GM21786 (cell line): ENCODE results near the gene CD248.
A peak's percentile ranks its signal among the peaks of the same experiment; 100 is the strongest.

ENCODE experiments used
- ATAC-seq: cut with Tn5 transposase; IDR thresholded peaks from one replicate; pipeline ENCODE4 v1.9.1; 2021; ENCODE audit not compliant: unreplicated experiment

Gene CD248

GRCh38 chr11:66341502-66342126 is 24.8 kb upstream of the CD248 start:
- ATAC-seq: no peak

GRCh38 chr11:66340596-66341501 is 24.0 kb upstream of the CD248 start:
- no peak for ATAC-seq

GRCh38 chr11:66339686-66340483 is 23.0 kb upstream of the CD248 start:
- ATAC-seq: no peak

GRCh38 chr11:66339162-66339675 is 22.4 kb upstream of the CD248 start:
- no peak for ATAC-seq

GRCh38 chr11:66338276-66339161 is 21.7 kb upstream of the CD248 start:
- ATAC-seq: no peak

GRCh38 chr11:66337103-66337899 is 20.5 kb upstream of the CD248 start:
- ATAC-seq: no peak

- ATAC-seq: peak; percentile 78
Observed at GRCh38 chr11:66336234-66337102, 19.6 kb upstream of the CD248 start, which contains the start of gene RIN1. Gene RIN1 (minus strand): TSS chr11:66336434. CDS start chr11:66336402, 32 bp downstream.

- ATAC-seq: no peak
Observed at GRCh38 chr11:66335531-66336233, 18.8 kb upstream of the CD248 start.

- ATAC-seq: no peak
Observed at GRCh38 chr11:66334605-66335442, 18.0 kb upstream of the CD248 start.

GRCh38 chr11:66333896-66334604 is 17.2 kb upstream of the CD248 start:
- ATAC-seq: no peak

- ATAC-seq: no peak
Observed at GRCh38 chr11:66333220-66333877, 16.5 kb upstream of the CD248 start.

- ATAC-seq: no peak
Observed at GRCh38 chr11:66332371-66333219, 15.8 kb upstream of the CD248 start.

GRCh38 chr11:66331542-66332370 is 14.9 kb upstream of the CD248 start:
- ATAC-seq: no peak

- ATAC-seq: no peak
Observed at GRCh38 chr11:66330931-66331330, 14.1 kb upstream of the CD248 start.
